OCI-M1 (cell line): ENCODE results near the gene PTPRN2.
"Not testable (repeated sequence)": the region's sequence is repeated elsewhere in the genome, so short reads cannot be mapped to it uniquely, and the experiment has no call there.

Experiments
- DNase-seq: peaks from one replicate; lab custom pipeline; 2025; lab: John Stamatoyannopoulos, UW

Gene PTPRN2

GRCh38 chr7:157928808-157929425, 658.7 kb downstream of the PTPRN2 start:
- DNase-seq, result no peak

GRCh38 chr7:157928171-157928794, 659.3 kb downstream of the PTPRN2 start:
- no peak for DNase-seq

DNA sequence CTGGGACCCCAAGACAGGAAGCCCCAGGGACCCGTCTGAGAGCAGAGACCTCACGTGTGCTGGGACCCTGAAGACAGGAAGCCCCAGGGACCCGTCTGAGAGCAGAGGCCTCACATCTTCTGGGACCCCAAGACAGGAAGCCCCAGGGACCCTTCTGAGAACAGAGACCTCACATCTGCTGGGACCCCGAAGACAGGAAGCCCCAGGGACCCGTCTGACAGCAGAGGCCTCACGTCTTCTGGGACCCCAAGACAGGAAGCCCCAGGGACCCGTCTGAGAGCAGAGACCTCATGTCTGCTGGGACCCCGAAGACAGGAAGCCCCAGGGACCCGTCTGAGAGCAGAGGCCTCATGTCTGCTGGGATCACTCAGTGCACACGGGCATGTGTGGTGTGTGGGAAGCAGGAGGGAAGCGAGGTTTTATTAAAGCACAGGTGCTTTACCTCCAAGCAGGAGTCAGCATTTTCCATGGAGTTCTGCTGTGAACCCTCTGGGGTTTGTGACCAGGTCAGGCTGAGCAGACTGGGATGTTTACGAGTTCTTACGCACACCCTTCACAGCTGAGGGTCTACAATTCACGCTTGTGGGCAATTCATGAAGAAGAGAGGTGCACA, 660.2 kb downstream of the PTPRN2 start:
- DNase-seq, result no peak

DNA sequence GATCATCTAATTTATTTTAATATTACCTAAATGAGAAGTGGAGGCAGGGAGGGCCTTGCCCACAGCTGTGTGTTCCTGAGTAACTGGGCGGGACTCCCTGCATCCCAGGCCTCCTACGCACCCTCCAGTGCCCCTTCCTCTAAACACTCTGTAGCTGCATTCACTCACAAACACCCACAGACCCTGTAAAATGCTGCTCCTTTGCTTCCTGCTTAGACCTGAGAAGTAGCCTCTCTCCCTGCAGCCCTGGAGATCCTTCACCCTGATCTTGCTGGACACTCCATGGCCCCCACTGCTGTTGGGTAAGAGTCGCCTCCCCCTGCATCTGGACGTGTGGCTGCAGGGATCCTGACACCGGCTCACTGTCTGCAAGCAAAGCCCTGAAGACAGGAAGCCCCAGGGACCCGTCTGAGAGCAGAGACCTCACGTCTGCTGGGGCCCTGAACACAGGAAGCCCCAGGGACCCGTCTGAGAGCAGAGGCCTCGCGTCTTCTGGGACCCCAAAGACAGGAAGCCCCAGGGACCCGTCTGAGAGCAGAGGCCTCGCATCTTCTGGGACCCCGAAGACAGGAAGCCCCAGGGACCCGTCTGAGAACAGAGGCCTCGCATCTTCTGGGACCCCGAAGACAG, 661.0 kb downstream of the PTPRN2 start:
- DNase-seq, result no peak

DNA sequence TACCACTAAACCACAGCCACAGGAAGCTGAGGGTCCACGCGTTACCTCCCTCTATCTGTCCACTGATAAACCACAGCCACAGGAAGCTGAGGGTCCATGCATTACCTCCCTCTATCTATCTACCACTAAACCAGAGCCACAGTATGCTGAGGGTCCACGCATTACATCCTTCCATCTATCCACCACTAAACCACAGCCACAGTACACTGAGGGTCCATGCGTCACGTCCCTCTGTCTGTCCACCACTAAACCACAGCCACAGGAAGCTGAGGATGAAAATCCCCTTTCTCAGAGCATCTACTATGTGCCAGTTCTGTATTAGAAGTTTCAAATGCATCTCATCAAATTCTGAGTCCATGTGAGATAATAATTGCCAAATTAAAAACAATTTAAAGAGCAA, 661.5 kb downstream of the PTPRN2 start:
- no peak for DNase-seq

DNA sequence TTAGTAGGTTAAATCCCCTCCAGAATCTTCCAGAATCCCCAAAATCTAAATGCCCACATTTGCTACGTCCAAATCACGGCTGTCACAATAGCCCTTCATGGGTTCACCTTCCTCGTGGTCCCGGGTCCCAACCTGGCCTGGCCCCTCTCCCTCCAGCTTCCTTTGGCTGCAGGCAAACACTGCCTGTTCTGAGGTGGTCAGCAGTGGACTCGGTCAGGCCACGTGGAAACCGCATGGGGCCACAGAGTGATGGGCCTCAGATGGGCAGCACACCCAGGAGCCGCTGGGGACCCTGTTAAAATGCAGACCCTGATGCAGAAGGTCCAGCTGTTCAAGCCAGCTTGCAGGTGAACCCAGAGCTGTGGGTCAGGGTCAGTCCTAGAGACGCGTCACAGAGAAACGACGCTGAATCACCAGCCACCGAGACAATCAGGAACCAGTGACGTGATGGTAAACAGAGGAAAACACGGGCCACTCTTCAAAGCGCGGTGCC, 662.2 kb downstream of the PTPRN2 start:
- DNase-seq, result no peak

DNA sequence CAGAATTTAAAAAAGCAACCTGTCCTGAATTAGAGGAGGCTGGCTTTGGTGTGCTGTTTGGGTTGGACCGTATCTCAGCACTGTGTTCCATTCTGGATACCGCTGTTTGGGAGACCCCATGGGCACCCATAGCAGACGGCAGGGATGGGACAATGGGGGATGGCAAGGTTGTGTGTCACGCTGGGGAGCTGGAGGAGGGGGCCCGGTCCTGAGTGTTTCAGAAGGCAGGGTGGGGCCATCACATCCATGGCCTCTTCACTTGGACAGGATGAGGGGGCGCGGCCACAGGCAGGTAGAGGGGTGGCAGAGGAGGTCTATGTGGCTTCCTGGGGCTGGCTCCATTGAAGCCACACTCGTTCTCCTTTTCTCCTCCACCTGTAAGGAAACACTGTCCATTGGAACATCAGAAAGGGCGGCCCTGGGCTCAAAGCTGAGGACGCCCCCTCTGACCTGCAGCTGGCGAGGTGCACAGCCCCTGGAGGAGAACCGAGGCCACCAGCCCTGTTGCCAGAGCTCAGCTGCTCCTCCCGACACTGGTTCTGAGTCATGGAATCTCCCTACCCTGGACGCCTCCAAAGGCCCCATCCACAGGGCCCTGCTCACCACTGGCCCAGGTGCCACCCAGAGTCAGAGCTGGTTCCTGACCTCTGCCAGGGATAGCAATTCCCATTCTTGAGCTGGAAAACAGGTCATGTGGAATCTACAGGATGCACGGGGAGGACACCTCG, 663.6 kb downstream of the PTPRN2 start:
- no peak for DNase-seq

DNA sequence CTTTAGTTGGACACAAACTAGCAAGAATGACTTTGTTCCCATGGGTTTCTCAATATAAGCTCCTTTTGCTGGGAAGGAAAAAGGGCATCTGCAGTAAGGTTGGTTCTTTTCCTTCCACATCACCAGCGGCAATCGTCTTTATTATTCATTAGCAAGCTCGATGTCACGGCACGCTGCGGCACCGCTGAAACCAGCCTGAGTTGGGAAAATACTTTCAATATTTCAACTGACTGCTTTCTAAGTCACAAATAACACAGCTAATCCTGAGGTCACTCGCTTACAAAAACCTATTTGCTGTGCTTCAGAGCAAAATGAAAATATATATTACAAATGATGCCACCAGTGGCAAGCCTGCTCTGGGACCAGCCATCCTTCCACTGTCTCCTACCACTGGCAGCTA, 665.0 kb downstream of the PTPRN2 start:
- DNase-seq, result no peak

DNA sequence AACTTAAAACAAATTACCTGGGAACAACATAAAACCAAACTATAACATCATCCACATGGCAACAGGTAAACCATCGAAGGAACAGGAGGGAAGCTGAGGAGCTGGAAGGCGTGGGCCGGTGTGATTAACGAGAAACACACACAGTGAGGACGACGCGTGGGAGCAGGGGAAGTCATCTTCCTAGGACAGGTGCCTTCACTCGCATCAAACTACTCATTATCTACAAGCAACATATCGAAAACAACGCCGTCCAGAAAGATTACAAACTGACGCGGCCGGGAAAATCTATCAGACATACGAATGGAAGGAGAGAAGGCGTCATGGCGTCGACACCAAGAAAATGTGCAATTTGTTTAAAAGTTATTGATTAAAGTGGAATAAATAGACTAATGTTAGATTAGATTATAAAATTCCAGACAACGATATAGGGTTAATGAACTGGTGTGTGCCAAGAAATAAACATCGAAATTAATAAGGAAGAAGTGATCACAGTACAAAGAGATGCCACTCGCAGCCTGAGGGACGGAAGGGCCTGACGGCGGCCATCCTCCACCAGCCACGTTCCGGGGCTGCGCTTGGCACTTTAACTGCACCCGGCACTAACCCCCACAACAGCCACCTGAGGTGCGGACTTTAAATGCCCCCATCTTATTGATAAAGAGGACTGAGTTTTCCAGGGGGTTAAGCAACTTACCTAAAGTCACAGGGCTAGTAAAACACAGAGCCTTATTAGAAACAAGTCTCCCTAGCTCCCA, 669.1 kb downstream of the PTPRN2 start:
- no peak for DNase-seq

DNA sequence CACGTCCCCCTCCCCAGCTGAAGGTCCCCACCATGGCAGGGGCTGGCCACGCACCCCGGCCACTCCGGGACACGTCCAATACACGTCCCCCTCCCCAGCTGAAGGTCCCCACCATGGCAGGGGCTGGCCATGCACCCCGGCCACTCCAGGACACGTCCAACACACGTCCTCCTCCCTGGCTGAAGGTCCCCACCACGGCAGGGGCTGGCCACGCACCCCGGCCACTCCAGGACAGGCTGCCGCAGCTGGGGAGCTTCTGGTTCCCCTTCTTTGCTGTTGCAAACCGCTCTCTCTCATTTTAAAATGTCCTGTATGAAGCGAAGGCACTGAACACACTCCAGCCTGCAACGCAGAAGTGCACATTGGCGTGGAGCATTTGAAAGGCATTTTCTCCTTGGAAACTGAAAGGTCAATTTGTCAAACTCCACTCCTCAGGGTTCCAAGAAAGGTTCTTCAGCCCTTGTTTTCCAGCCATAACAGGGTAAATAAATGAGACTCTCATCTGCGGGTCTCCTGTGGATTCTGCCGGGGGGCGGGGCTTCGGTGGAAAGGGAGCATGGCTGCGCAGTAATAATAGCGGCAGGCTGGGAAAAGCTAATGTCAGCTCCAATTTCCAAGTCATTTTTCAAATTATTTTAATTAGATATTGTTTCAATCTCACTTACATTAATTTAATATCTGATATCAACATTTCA, 670.5 kb downstream of the PTPRN2 start:
- DNase-seq, result no peak

DNA sequence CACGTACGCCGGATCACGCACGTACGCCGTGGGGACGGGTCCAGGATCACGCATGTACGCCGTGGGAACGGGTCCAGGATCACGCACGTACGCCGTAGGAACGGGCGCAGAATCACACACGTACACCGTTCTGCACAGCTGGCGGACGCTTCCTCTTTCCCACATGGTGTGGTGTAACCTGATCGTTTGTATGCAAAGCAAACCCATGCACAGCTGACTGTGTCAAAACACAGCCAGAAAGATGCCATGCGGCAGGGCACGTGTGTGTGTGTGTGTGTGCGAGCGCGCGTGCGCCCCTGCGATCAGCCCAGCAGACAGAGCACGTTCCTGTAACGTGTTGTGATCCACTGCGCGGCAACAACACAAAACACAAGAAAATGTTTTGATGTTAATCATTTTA, 677.2 kb downstream of the PTPRN2 start:
- DNase-seq, result no peak

DNA sequence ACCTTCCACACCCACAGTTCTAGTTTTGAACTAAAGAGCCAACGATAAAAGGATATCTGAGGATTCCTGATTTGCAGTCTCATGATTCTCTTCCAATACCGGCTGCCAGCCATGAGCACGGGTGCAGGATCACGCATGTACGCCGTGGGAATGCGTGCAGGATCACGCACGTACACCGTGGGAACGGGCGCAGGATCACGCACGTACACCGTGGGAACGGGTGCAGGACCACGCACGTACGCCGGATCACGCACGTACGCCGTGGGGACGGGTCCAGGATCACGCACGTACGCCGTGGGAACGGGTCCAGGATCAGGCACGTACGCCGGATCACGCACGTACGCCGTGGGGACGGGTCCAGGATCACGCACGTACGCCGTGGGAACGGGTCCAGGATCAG, 677.6 kb downstream of the PTPRN2 start:
- DNase-seq, result not testable (repeated sequence)

DNA sequence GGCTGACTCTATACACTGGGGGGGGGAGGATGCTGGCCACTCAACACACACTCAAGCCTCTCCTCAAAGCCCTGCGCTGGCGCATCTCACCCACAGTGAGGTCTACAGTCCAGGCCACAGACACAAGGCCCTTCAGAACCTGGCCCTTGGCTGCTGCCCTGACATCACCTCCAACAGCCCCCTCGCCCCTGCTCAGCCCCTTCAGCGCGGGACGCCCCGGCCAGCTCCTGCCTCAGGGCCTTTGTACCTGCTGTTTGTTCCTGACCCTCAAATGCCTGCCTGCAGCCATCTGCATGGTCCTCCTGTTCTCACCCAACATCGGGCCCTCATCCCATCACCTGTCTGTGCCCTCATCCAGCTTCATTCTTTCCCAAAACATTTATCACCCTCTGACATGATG, 678.3 kb downstream of the PTPRN2 start:
- DNase-seq, result no peak

- DNase-seq, result no peak
Measured at GRCh38 chr7:157908006-157908782, 679.4 kb downstream of the PTPRN2 start.

GRCh38 chr7:157907091-157907490, 680.5 kb downstream of the PTPRN2 start:
- DNase-seq, result no peak

DNA sequence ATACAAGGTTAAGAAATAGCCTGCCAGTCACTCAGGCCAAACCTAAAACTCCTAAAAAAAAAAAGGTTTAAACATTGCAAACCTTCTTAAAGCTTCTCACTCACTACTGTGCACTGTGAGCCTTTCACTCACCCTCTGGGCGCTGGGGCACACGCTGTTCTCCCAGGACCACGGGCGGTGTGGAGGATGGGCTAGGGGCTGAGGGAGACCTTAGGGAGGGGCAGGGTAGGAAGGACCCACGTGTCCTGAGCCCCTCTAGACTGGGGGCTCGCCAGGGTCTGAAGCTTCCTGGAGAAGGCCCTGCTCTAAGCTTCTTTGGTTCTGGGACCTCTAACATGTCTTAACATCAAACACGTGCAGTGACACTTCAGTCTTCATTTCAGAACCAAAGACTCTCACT, 681.0 kb downstream of the PTPRN2 start:
- DNase-seq, result no peak

- DNase-seq, result no peak
Measured at GRCh38 chr7:157905651-157906461, 681.8 kb downstream of the PTPRN2 start.

DNA sequence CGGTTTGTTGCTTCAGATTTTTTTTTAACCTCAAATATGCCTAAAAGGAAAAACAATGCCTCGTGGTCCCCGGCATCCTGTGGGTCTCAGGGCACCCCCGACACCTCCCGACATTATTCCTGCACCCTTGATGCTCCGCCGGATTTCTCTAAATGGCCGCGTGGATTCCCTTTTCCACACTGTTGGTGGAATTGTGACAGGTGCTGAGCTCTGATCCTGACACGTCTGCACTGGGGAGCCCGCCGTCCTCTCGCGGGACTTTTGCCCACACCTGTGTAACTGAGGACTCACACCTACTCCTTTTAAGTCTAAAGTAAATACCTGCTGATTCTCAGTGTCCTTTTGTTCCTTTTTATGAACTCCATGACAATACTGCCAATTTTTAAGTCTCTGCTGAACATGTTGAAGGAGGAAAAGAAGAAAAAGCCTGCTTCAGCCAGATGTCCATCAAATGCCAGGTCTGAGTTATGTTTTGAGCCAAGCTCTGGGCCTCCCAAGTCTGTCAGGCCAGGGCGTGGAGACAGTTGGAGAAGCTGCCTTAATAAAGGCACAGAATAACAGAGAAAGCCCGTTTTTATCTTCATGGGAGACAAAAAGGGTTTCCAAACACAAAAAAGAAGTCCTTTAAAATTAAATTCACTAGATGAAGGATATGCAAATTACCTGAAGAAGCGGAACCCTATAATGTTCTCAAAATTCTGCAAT, 682.6 kb downstream of the PTPRN2 start:
- DNase-seq, result no peak
